Measurements from ENCODE around the gene JMJD8. TPM values are rescaled to one million over a fixed set of nuclear protein-coding genes. Genes with fewer than 3 reads are reported as not detected.

The JMJD8 gene
- total and polyA plus RNA-seq, 7 donors: 18.7 to 93.4 (median 52.8) TPM

DNA sequence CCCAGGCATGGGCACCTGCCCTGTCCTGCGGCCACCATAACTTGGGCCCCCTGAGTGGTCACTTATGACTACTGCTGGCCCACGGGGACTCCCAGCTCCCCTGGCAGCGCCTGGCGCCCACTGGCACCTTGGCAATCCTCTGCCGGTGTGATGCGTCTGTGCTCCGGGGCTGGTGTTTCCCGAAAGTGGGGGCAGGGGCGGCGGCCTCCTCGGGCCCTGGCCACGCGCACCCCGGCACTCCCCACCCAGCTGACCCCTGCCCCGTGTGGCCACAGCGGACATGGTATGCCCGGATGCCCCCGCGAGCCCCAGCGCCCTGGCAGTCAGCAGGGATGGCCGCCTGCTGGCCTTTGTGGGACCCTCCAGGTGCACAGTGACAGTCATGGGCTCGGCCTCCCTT lies 26.6 kb downstream of the JMJD8 start:
- H3K36me3 ChIP-seq: peaks cover 0 to 48% (median 3%) of the 10 kb centered on the region in 4 donors

DNA sequence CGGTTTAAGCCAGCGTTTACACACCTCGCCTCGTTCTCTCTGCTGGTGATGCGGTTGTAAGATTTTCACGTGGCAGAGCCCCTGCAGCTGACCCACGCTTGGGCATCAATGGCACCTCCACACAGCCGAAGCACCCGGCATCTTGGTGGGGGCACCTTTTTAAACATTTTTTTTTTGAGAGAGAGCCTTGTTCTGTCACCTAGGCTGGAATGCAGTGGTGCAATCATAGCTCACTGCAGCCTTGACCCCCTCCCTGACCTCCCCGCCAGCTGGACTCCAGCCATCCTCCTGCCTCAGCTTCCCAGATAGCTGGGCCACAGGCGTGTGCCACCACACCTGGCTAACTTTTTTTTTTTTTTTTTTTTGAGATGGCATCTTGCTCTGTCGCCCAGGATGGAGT lies 30.1 kb downstream of the JMJD8 start:
- no peaks in the 10 kb centered on the region for H3K9me3 ChIP-seq
- peaks cover 0 to 54% (median 3%) of the 10 kb centered on the region in 4 donors for H3K36me3 ChIP-seq
- no peak for DNase-seq
- TF ChIP-seq POLR2A (IDR thresholded peaks at IDR 0.05) (no peak), POLR2AphosphoS5 (IDR thresholded peaks at IDR 0.05) (no peak), EP300 (IDR thresholded peaks at IDR 0.05) (no peak)
- TF ChIP-seq, protein P1, sequence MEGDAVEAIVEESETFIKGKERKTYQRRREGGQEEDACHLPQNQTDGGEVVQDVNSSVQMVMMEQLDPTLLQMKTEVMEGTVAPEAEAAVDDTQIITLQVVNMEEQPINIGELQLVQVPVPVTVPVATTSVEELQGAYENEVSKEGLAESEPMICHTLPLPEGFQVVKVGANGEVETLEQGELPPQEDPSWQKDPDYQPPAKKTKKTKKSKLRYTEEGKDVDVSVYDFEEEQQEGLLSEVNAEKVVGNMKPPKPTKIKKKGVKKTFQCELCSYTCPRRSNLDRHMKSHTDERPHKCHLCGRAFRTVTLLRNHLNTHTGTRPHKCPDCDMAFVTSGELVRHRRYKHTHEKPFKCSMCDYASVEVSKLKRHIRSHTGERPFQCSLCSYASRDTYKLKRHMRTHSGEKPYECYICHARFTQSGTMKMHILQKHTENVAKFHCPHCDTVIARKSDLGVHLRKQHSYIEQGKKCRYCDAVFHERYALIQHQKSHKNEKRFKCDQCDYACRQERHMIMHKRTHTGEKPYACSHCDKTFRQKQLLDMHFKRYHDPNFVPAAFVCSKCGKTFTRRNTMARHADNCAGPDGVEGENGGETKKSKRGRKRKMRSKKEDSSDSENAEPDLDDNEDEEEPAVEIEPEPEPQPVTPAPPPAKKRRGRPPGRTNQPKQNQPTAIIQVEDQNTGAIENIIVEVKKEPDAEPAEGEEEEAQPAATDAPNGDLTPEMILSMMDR (IDR thresholded peaks at IDR 0.05): no peak
- 93% methylated on average over 12 of the region's 12 CpGs for WGBS, 2 donors
- H3K4me1 ChIP-seq: peaks cover 0 to 15% (median 13%) of the 10 kb centered on the region in 4 donors
- intact Hi-C loops (cut with DNase I): no loop called here
- H3K27ac ChIP-seq: no peak overlapping the region
- no peak overlapping the region for H3K4me3 ChIP-seq
- H3K27me3 ChIP-seq: no peaks in the 10 kb centered on the region

More for the DNA sequence above, 26.6 kb downstream of the JMJD8 start:
- Histone ChIP-seq H3K27ac (no peak overlapping the region), H3K4me1 (peaks cover 0 to 19% (median 14%) of the 10 kb centered on the region in 4 donors), H3K4me3 (no peak overlapping the region), H3K9me3 (no peaks in the 10 kb centered on the region), H3K27me3 (no peaks in the 10 kb centered on the region)
- intact Hi-C loops (cut with DNase I): no loop called here
- no peak for DNase-seq
- TF ChIP-seq EP300 (IDR thresholded peaks at IDR 0.05) (no peak), POLR2A (IDR thresholded peaks at IDR 0.05) (no peak), POLR2AphosphoS5 (IDR thresholded peaks at IDR 0.05) (no peak)
- TF ChIP-seq, protein P1 (IDR thresholded peaks at IDR 0.05): no peak
- WGBS, 2 donors: 95 to 96% methylated on average over 22 of the region's 22 CpGs

DNA sequence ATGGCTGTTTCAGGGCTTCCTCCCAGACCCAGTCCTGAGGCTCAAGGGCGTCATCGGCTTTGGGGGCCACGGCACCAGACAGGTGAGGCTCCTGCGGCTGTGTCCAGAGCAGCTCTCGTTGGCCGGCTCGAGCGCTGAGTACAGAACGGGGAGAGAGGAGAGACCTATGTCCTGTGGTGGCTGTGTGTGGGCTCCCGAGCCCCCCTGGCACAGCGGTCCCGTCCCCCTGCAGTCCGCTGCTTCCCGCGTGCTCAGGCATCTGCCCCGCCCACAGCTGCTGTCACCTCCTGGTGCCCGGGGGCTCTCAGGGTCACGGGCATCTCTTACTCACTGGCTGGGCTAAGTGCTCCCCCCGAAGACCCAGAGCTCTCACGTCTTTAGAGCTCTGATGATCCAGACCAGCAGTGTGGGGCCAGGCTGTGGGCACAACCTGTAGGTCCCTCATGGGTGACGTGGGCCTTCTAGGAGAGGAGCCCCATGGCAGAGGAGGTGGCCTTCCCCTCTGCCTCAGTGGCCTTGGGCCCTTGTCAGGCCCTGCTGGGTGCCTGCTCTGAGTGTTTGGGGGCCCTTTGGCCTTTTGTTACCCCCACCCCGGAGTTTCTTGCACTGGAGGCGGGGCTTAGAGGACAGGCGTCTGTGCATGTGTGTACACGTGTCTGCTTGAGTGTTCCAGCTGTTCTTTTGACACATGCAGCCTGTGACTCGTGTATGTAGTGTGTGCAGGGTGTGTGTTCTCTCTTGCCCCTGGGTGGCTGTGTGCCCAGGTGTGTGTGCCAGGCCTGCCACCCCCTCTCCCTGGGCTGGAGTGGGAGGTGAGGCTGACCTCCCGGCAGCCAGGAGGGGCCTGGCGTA lies 31.5 kb downstream of the JMJD8 start:
- DNase-seq: no peak
- peaks cover 0 to 43% (median 0%) of the 10 kb centered on the region in 4 donors for H3K36me3 ChIP-seq
- H3K27me3 ChIP-seq: no peaks in the 10 kb centered on the region
- TF ChIP-seq POLR2AphosphoS5 (IDR thresholded peaks at IDR 0.05) (no peak), POLR2A (IDR thresholded peaks at IDR 0.05) (no peak)
- H3K4me1 ChIP-seq: peaks cover 0 to 27% (median 23%) of the 10 kb centered on the region in 4 donors
- no peaks in the 10 kb centered on the region for H3K9me3 ChIP-seq
- intact Hi-C loops (cut with DNase I): no loop called here
- no peak overlapping the region for H3K27ac ChIP-seq
- H3K4me3 ChIP-seq: no peak overlapping the region
- WGBS, 2 donors: 86 to 90% methylated on average over 28 of the region's 28 CpGs

DNA sequence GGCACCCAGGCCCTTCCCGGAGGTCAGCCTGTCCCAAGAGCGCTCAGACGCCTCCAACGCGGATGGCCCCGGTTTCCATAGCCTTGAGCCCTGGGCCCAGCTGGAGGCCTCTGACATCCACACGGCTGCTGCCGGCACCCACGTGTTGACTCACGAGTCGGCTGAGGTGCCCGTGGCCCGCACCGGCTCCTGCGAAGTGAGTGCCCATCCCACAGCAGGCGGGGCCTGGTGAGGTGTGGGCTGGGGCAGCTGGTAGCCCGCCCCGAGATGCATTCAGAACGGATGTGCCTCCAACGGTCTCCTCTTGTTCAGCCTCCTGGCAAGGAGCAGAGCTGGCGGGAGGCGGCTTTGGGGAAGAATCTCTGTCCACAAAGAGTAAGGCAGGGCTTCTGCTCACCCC lies 32.3 kb downstream of the JMJD8 start:
- Histone ChIP-seq H3K36me3 (peaks cover 0 to 34% (median 0%) of the 10 kb centered on the region in 4 donors), H3K9me3 (no peaks in the 10 kb centered on the region), H3K27ac (no peak overlapping the region), H3K4me1 (peaks cover 0 to 35% (median 31%) of the 10 kb centered on the region in 4 donors), H3K4me3 (no peak overlapping the region), H3K27me3 (no peaks in the 10 kb centered on the region)
- intact Hi-C loops (cut with DNase I): no loop called here
- TF ChIP-seq, protein P1 (IDR thresholded peaks at IDR 0.05): no peak
- WGBS, 2 donors: 92 to 94% methylated on average over 22 of the region's 22 CpGs
- no peak for DNase-seq

DNA sequence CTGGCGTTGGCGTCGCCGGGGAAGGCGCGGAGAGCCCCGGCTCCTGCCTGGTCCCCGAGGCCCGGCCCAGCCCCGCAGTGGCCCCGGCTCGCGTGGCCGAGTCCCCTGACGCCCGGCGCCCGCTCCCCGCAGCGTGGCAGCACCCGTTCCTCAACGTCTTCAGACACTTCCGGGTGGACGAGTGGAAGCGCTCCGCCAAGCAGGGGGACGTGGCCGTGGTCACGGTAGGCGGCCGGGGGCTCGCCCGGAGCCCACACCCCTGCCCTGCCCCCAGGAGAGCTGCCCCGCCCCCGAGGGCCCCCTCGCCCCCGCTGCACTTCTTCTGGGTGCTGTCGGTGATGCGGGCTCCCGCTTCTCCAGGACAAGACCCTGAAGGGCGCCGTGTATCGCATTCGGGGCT lies 34.5 kb downstream of the JMJD8 start:
- H3K4me1 ChIP-seq: peaks cover 0 to 40% (median 34%) of the 10 kb centered on the region in 4 donors
- no peak for TF ChIP-seq POLR2A (IDR thresholded peaks at IDR 0.05)
- no peak for TF ChIP-seq EP300 (IDR thresholded peaks at IDR 0.05)
- TF ChIP-seq POLR2AphosphoS5 (IDR thresholded peaks at IDR 0.05): no peak
- TF ChIP-seq, protein P1 (IDR thresholded peaks at IDR 0.05): no peak

More for the DNA sequence above, 34.5 kb downstream of the JMJD8 start:
- H3K4me3 ChIP-seq: peak overlapping the region; percentile 59 to 84 (median 66)
- H3K9me3 ChIP-seq: no peaks in the 10 kb centered on the region
- intact Hi-C loops (cut with DNase I): no loop called here
- H3K36me3 ChIP-seq: peaks cover 0 to 20% (median 0%) of the 10 kb centered on the region in 4 donors
- 1 to 3% methylated on average over 44 of the region's 44 CpGs for WGBS, 2 donors
- H3K27me3 ChIP-seq: no peaks in the 10 kb centered on the region
- DNase-seq: no peak
- peak overlapping the region; percentile 78 to 91 (median 90) for H3K27ac ChIP-seq
